Right lobe of liver (tissue), 6 donors: ENCODE measurements around the gene NTN4. TPM values are rescaled to one million over a fixed set of nuclear protein-coding genes. Genes with fewer than 3 reads are reported as not detected.

Experiments
- ATAC-seq, 4 donors: fragments of 200-7000 bp; cut with Tn5 transposase; one replicate each; pipeline ENCODE4 v1.9.1; 2020; ENCODE audit warnings: mild to moderate bottlenecking in 4 of 4, moderate library complexity in 4 of 4
- DNase-seq, 3 donors: peaks; one replicate each; pipeline ENCODE4 v3.0.0-alpha.2; 2020
- H3K27ac ChIP-seq, 3 donors: fragments of 200-600 bp; one replicate each; pipeline ENCODE4 v1.8.0; 2022
- H3K27me3 ChIP-seq, 2 donors: fragments of 200-600 bp; one replicate each; pipeline ENCODE4 v1.8.0; 2022
- H3K36me3 ChIP-seq, 4 donors: fragments of 200-600 bp; sonication (generic) in 1 of 4; one replicate each; pipeline versions ENCODE4 v1.5.1 to v1.8.0; 2017 to 2022; ENCODE audit warnings: control low read depth in 1 of 4
- H3K4me1 ChIP-seq, 4 donors: fragments of 200-600 bp; sonication (generic) in 1 of 4; one replicate each; pipeline versions ENCODE4 v1.5.1 to v1.8.0; 2017 to 2022; ENCODE audit warnings: control low read depth in 1 of 4
- H3K4me3 ChIP-seq, 3 donors: fragments of 200-600 bp; one replicate each; pipeline ENCODE4 v1.8.0; 2022
- H3K9me3 ChIP-seq, 4 donors: fragments of 200-600 bp; sonication (generic) in 1 of 4; one replicate each; pipeline versions ENCODE4 v1.5.1 to v1.8.0; 2017 to 2022; ENCODE audit warnings: control low read depth in 1 of 4
- CTCF ChIP-seq, 4 donors: fragments of 200-600 bp in 3 of 4; fragments of 450-650 bp in 1 of 4; IDR thresholded peaks; one replicate each; pipeline versions ENCODE4 v1.5.1 to v1.8.0; 2016 to 2022; ENCODE audit warnings: antibody characterized with exemption in 4 of 4, mild to moderate bottlenecking in 2 of 4
- POLR2A ChIP-seq: fragments of 450-650 bp; IDR thresholded peaks from one replicate; pipeline ENCODE4 v1.6.1; 2017; ENCODE audit warnings: antibody characterized with exemption, mild to moderate bottlenecking
- WGBS: methylation state at CpG from one replicate; pipeline ENCODE4 v1.1.6; 2018; ENCODE audit warnings: low coverage, low lambda C conversion rate; ENCODE audit not compliant: insufficient coverage; ENCODE audit errors: missing lambda C conversion rate; 5-methylcytosine and 5-hydroxymethylcytosine counted together
- intact Hi-C, 2 donors: fragments of 100-400 bp; cut with DNase I; formaldehyde crosslinking; loops; one replicate each; pipeline versions ENCODE4 v1.11.2 to v1.14.1; 2022
- total RNA-seq, 6 experiments: library from RNA; depleted of rRNA in 2 of 6; stranded (reverse); fragments of >200 nt in 2 of 6; fragmentation: NEBNext Ultra II Directional in 3 of 6; extraction: Animal tissue kit (Norgen Biotek cat#: 25700) in 3 of 6; gene quantifications; one replicate each; pipeline versions ENCODE4 v1.1.0 to v1.2.4, GENCODE V29; 2016 to 2023
- donor health status: DM: no; HTN: yes; CAD: no.
- donor health status: DM: no; HTN: no; CAD: no.
- donor health status: DM: no; HTN: no; CAD: no.
- donor health status: DM: no; HTN: yes; CAD: no.
- donor health status: DM: no; HTN: yes; CAD: no.

NTN4 gene
- total RNA-seq, 6 experiments from 2014 or later = 14.7 to 28.7 (median 18.9) TPM

GRCh38 chr12:95643256-95643655, 147.3 kb downstream of the NTN4 start:
- DNase-seq (no peak), ATAC-seq (no peak)
- Histone ChIP-seq H3K4me1 (no peaks in the 10 kb centered on the region), H3K27me3 (no peaks in the 10 kb centered on the region), H3K36me3 (no peaks in the 10 kb centered on the region), H3K27ac (no peak overlapping the region), H3K4me3 (no peak overlapping the region), H3K9me3 (no peaks in the 10 kb centered on the region)
- TF ChIP-seq CTCF (IDR thresholded peaks at IDR 0.05) = no peak
- intact Hi-C loops = no loop called here
- 91% methylated on average over 4 of the region's 4 CpGs for WGBS

GRCh38 chr12:95642583-95642982, 148.0 kb downstream of the NTN4 start:
- DNase-seq (no peak), ATAC-seq (no peak)
- intact Hi-C loops = no loop called here
- Histone ChIP-seq H3K27ac (no peak overlapping the region), H3K4me3 (no peak overlapping the region), H3K36me3 (no peaks in the 10 kb centered on the region), H3K27me3 (no peaks in the 10 kb centered on the region), H3K4me1 (no peaks in the 10 kb centered on the region), H3K9me3 (no peaks in the 10 kb centered on the region)
- TF ChIP-seq CTCF (IDR thresholded peaks at IDR 0.05) (no peak), POLR2A (no peak)
- 100% methylated on average over 2 of the region's 6 CpGs for WGBS

GRCh38 chr12:95641299-95641952, 149.1 kb downstream of the NTN4 start:
- H3K4me1 ChIP-seq = no peaks in the 10 kb centered on the region
- DNase-seq (no peak), ATAC-seq (no peak)
- no peaks in the 10 kb centered on the region for H3K36me3 ChIP-seq
- no peak overlapping the region for H3K27ac ChIP-seq
- no peak overlapping the region for H3K4me3 ChIP-seq
- TF ChIP-seq POLR2A = no peak
- TF ChIP-seq CTCF (IDR thresholded peaks at IDR 0.05) = no peak
- no peaks in the 10 kb centered on the region for H3K9me3 ChIP-seq
- WGBS = 50% methylated on average over 2 of the region's 3 CpGs
- no peaks in the 10 kb centered on the region for H3K27me3 ChIP-seq
- intact Hi-C loops = no loop called here

GRCh38 chr12:95640516-95640915, 150.0 kb downstream of the NTN4 start:
- TF ChIP-seq POLR2A = no peak
- TF ChIP-seq CTCF (IDR thresholded peaks at IDR 0.05) = no peak
- no peaks in the 10 kb centered on the region for H3K27me3 ChIP-seq
- no peaks in the 10 kb centered on the region for H3K9me3 ChIP-seq
- WGBS = 81% methylated on average over 3 of the region's 3 CpGs
- ATAC-seq (no peak), DNase-seq (no peak)
- no peaks in the 10 kb centered on the region for H3K36me3 ChIP-seq
- H3K27ac ChIP-seq = no peak overlapping the region
- no peak overlapping the region for H3K4me3 ChIP-seq
- intact Hi-C loops = no loop called here
- H3K4me1 ChIP-seq = peaks cover 0 to 6% (median 2%) of the 10 kb centered on the region in 4 donors
